Measurements from ENCODE around the gene RBM6.

RBM6 gene

DNA sequence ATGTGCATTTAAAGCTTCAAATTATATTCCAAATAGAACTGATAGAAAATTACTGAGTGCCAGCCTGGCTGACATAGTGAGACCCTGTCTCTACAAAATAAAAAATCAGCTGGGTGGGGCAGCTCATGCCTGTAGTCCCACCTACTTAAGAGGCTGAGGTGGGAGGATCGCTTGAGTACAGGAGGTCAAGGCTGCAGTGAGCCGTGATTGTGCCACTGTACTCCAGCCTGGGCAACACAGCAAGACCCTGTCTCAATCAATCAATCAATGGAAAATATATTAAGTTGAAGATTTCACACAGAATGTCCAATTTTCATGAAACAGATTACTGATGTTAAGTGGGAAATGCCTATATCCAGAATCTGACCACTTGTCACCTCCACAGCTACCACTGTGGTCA, 14.5 kb upstream of the RBM6 start:
- TF ChIP-seq EZH2phosphoT487 (IDR thresholded peaks at IDR 0.05; ENCODE audit: low read length) (no peak), EZH2 (optimal IDR thresholded peaks at IDR 0.05; ENCODE audit: low read depth, low read length) (no peak)
- TF ChIP-seq, protein P1, sequence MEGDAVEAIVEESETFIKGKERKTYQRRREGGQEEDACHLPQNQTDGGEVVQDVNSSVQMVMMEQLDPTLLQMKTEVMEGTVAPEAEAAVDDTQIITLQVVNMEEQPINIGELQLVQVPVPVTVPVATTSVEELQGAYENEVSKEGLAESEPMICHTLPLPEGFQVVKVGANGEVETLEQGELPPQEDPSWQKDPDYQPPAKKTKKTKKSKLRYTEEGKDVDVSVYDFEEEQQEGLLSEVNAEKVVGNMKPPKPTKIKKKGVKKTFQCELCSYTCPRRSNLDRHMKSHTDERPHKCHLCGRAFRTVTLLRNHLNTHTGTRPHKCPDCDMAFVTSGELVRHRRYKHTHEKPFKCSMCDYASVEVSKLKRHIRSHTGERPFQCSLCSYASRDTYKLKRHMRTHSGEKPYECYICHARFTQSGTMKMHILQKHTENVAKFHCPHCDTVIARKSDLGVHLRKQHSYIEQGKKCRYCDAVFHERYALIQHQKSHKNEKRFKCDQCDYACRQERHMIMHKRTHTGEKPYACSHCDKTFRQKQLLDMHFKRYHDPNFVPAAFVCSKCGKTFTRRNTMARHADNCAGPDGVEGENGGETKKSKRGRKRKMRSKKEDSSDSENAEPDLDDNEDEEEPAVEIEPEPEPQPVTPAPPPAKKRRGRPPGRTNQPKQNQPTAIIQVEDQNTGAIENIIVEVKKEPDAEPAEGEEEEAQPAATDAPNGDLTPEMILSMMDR (IDR thresholded peaks at IDR 0.05; ENCODE audit: low read length): no peak
- Histone ChIP-seq H3K4me2 (ENCODE audit: low read depth, low read length) (no peak overlapping the region), H4K20me1 (ENCODE audit: insufficient read depth, low read length) (no peaks in the 10 kb centered on the region)

DNA sequence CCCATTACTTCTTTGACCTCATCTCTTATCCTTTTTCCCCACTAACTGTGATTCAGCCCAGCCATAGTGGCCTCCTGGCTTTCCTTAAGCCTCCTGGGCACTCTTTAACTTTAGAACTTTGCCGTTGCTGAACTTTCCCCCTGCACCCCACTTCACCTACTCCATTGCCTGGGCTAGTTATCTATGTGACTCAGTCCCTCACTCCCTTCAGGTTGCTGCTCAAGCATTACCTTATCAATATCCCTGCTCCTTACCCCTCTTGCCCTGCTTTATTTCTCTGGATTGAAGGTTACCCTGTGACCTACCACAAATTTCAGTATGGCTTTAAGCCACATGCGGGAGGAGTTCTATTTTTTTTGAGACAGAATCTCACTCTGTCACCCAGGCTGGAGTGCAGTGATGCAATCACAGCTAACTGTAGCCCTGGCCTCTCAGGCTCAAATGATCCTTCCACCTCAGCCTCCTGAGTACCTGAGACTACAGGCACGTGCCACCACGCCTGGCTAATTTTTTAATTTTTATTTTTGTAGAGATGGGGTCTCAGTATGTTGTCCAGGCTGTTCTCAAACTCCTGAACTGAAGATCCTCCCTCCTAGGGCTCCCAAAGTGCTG, 13.7 kb upstream of the RBM6 start:
- H3K9me2 ChIP-seq (replicated peaks; ENCODE audit: insufficient read depth, low read length): no peaks in the 10 kb centered on the region
- H3K4me3 ChIP-seq (ENCODE audit: low read length): no peak overlapping the region
- H3K36me3 ChIP-seq (replicated peaks; ENCODE audit: insufficient read depth, low read length): no peaks in the 10 kb centered on the region
- no peaks in the 10 kb centered on the region for H4K20me1 ChIP-seq (ENCODE audit: insufficient read depth, low read length)
- no peaks in the 10 kb centered on the region for H3K9me3 ChIP-seq (replicated peaks; ENCODE audit: insufficient read depth, low read length)
- peaks cover 7% of the 10 kb centered on the region; the same call in 1 of the 2 replicates for H3F3A ChIP-seq (ENCODE audit: insufficient read depth, low read length)
- H3K27me3 ChIP-seq (replicated peaks; ENCODE audit: insufficient read depth, low read length): no peaks in the 10 kb centered on the region
- no peak overlapping the region for H3K27ac ChIP-seq (ENCODE audit: low read length)
- no peak overlapping the region for H2AFZ ChIP-seq (ENCODE audit: low read length)
- no peak for DNase-seq
- peaks cover 13% of the 10 kb centered on the region for H3K4me1 ChIP-seq (ENCODE audit: low read length)
- H3K4me2 ChIP-seq (ENCODE audit: low read depth, low read length): no peak overlapping the region
- TF ChIP-seq EZH2 (optimal IDR thresholded peaks at IDR 0.05; ENCODE audit: low read depth, low read length) (no peak), EZH2phosphoT487 (IDR thresholded peaks at IDR 0.05; ENCODE audit: low read length) (no peak)
- TF ChIP-seq, protein P1 (IDR thresholded peaks at IDR 0.05; ENCODE audit: low read length): no peak
- peaks cover 17% of the 10 kb centered on the region for H3K79me2 ChIP-seq (ENCODE audit: low read length)
- H3K9ac ChIP-seq (ENCODE audit: low read length): no peak overlapping the region

More for the DNA sequence above, 14.5 kb upstream of the RBM6 start:
- Histone ChIP-seq H3K9me3 (replicated peaks; ENCODE audit: insufficient read depth, low read length) (no peaks in the 10 kb centered on the region), H3K79me2 (ENCODE audit: low read length) (peaks cover 17% of the 10 kb centered on the region), H3K27ac (ENCODE audit: low read length) (no peak overlapping the region), H3K27me3 (replicated peaks; ENCODE audit: insufficient read depth, low read length) (no peaks in the 10 kb centered on the region), H3K4me1 (ENCODE audit: low read length) (peaks cover 6% of the 10 kb centered on the region), H3F3A (ENCODE audit: insufficient read depth, low read length) (no peaks in the 10 kb centered on the region), H3K4me3 (ENCODE audit: low read length) (no peak overlapping the region), H3K9ac (ENCODE audit: low read length) (no peak overlapping the region), H3K9me2 (replicated peaks; ENCODE audit: insufficient read depth, low read length) (no peaks in the 10 kb centered on the region), H2AFZ (ENCODE audit: low read length) (no peak overlapping the region), H3K36me3 (replicated peaks; ENCODE audit: insufficient read depth, low read length) (no peaks in the 10 kb centered on the region)
- no peak for DNase-seq

DNA sequence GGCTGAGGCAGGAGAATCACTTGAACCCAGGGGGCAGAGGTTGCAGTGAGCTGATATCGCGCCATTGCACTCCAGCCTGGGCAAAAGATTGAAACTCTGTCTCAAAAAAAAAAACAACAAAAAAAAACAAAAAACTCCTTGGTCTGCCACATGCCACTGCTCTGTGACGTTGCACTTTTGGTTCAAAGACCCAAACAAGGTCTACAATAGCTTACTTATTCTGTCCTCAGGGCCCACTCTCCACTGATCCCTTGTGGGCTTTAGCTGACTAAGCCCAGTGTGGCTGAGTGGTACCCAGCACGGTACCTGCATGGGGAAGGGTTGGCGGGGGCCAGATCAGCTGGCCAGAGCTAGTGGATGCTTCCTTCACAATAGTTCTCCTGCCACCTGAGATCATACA, 12.2 kb upstream of the RBM6 start:
- no peak overlapping the region for H3K27ac ChIP-seq (ENCODE audit: low read length)
- H3K9me3 ChIP-seq (replicated peaks; ENCODE audit: insufficient read depth, low read length): no peaks in the 10 kb centered on the region
- H3K4me2 ChIP-seq (ENCODE audit: low read depth, low read length): no peak overlapping the region
- DNase-seq: no peak
- H3K9ac ChIP-seq (ENCODE audit: low read length): no peak overlapping the region
- H3F3A ChIP-seq (ENCODE audit: insufficient read depth, low read length): peaks cover 9% of the 10 kb centered on the region; the same call in 1 of the 2 replicates
- H3K4me1 ChIP-seq (ENCODE audit: low read length): peaks cover 16% of the 10 kb centered on the region
- H3K36me3 ChIP-seq (replicated peaks; ENCODE audit: insufficient read depth, low read length): no peaks in the 10 kb centered on the region
- no peaks in the 10 kb centered on the region for H4K20me1 ChIP-seq (ENCODE audit: insufficient read depth, low read length)
- no peaks in the 10 kb centered on the region for H3K27me3 ChIP-seq (replicated peaks; ENCODE audit: insufficient read depth, low read length)
- peaks cover 17% of the 10 kb centered on the region for H3K79me2 ChIP-seq (ENCODE audit: low read length)
- no peak overlapping the region for H2AFZ ChIP-seq (ENCODE audit: low read length)
- TF ChIP-seq EZH2 (optimal IDR thresholded peaks at IDR 0.05; ENCODE audit: low read depth, low read length) (no peak), EZH2phosphoT487 (IDR thresholded peaks at IDR 0.05; ENCODE audit: low read length) (no peak)
- TF ChIP-seq, protein P1 (IDR thresholded peaks at IDR 0.05; ENCODE audit: low read length): no peak
- no peak overlapping the region for H3K4me3 ChIP-seq (ENCODE audit: low read length)
- H3K9me2 ChIP-seq (replicated peaks; ENCODE audit: insufficient read depth, low read length): no peaks in the 10 kb centered on the region
